WTC11 (cell line): ENCODE results near the gene SEC23IP. TPM values are rescaled to one million over a fixed set of nuclear protein-coding genes. Genes with fewer than 3 reads are reported as not detected.

Source experiments
- ATAC-seq: fragments of 200-7000 bp; cut with Tn5 transposase; 2 replicates; pipeline ENCODE4 v1.10.0; 2021; ENCODE audit warnings: mild to moderate bottlenecking, moderate library complexity
- CTCF ChIA-PET: fragments of 300-600 bp; sonication (Branson Sonifier 250); formaldehyde crosslinking; loops from one replicate; lab custom pipeline; 2021; ENCODE audit warnings: antibody characterized with exemption; lab: Charles Lee
- POLR2A ChIA-PET: fragments of 350-600 bp; sonication (Branson Sonifier 250); formaldehyde crosslinking; loops from one replicate; lab custom pipeline; 2021; ENCODE audit warnings: antibody characterized with exemption; lab: Charles Lee
- DNase-seq: peaks from one replicate; pipeline ENCODE4 v3.0.0; 2021; ENCODE audit warnings: low spot score
- H3K27ac Mint-ChIP-seq: 2 replicates; pipeline ENCODE4 v1.8.0; 2021; ENCODE audit warnings: mixed read lengths
- H3K27me3 Mint-ChIP-seq: 2 replicates; pipeline ENCODE4 v1.8.0; 2021; ENCODE audit warnings: low read depth, mild to moderate bottlenecking, moderate library complexity, mixed read lengths
- H3K36me3 Mint-ChIP-seq: 2 replicates; pipeline ENCODE4 v1.8.0; 2021; ENCODE audit warnings: mixed read lengths
- H3K4me1 Mint-ChIP-seq: 2 replicates; pipeline ENCODE4 v1.8.0; 2022; ENCODE audit warnings: mixed read lengths
- H3K4me3 Mint-ChIP-seq: 2 replicates; pipeline ENCODE4 v1.8.0; 2021; ENCODE audit warnings: mild to moderate bottlenecking, moderate library complexity, mixed read lengths
- H3K9me3 Mint-ChIP-seq: 2 replicates; pipeline ENCODE4 v1.8.0; 2021; ENCODE audit warnings: mixed read lengths
- AR ChIP-seq: fragments of 250-450 bp; sonication (Bioruptor Pico); IDR thresholded peaks from 2 replicates; pipeline ENCODE4 v1.9.0; 2021; ENCODE audit warnings: mild to moderate bottlenecking
- ATF1 ChIP-seq: sonication (generic); formaldehyde crosslinking; IDR thresholded peaks from 2 replicates; pipeline ENCODE4 v1.8.1; 2023; ENCODE audit warnings: mild to moderate bottlenecking, moderate library complexity, missing genetic modification reagents
- ATF2 ChIP-seq: sonication (generic); formaldehyde crosslinking; IDR thresholded peaks from 2 replicates; pipeline ENCODE4 v1.8.1; 2022; ENCODE audit warnings: low read depth, missing genetic modification reagents, borderline replicate concordance
- CDX4 ChIP-seq: fragments of 250-450 bp; sonication (Bioruptor Pico); IDR thresholded peaks from 2 replicates; pipeline ENCODE4 v1.9.0; 2021; ENCODE audit warnings: moderate library complexity, mild to moderate bottlenecking, inconsistent platforms, borderline replicate concordance
- CREB1 ChIP-seq: sonication (generic); formaldehyde crosslinking; IDR thresholded peaks from 2 replicates; pipeline ENCODE4 v1.8.0; 2023; ENCODE audit warnings: mild to moderate bottlenecking, missing genetic modification reagents
- E2F5 ChIP-seq: sonication (generic); formaldehyde crosslinking; IDR thresholded peaks from 2 replicates; pipeline ENCODE4 v1.8.1; 2022; ENCODE audit warnings: mild to moderate bottlenecking, moderate library complexity, missing genetic modification reagents
- FOXK1 ChIP-seq: sonication (generic); formaldehyde crosslinking; IDR thresholded peaks from 2 replicates; pipeline ENCODE4 v1.8.0; 2022; ENCODE audit warnings: mild to moderate bottlenecking, moderate library complexity, missing genetic modification reagents
- FOXP4 ChIP-seq: sonication (generic); formaldehyde crosslinking; IDR thresholded peaks from 2 replicates; pipeline ENCODE4 v1.8.0; 2022; ENCODE audit warnings: mild to moderate bottlenecking, missing genetic modification reagents
- JAZF1 ChIP-seq: fragments of 250-450 bp; sonication (Bioruptor Pico); IDR thresholded peaks from 2 replicates; pipeline ENCODE4 v1.9.0; 2021; ENCODE audit warnings: moderate library complexity, mild to moderate bottlenecking, inconsistent platforms
- NFYB ChIP-seq: sonication (generic); formaldehyde crosslinking; conservative IDR thresholded peaks from 2 replicates; pipeline ENCODE4 v1.8.0; 2022; ENCODE audit warnings: low read depth, missing genetic modification reagents
- NR3C1 ChIP-seq: sonication (generic); formaldehyde crosslinking; conservative IDR thresholded peaks from 2 replicates; pipeline ENCODE4 v1.8.1; 2023; ENCODE audit warnings: low read depth, mild to moderate bottlenecking, missing genetic modification reagents
- OVOL2 ChIP-seq: fragments of 250-450 bp; sonication (Bioruptor Pico); IDR thresholded peaks from 2 replicates; pipeline ENCODE4 v1.9.0; 2021; ENCODE audit warnings: mild to moderate bottlenecking, borderline replicate concordance
- PREB ChIP-seq: sonication (generic); formaldehyde crosslinking; IDR thresholded peaks from 2 replicates; pipeline ENCODE4 v1.8.1; 2022; ENCODE audit warnings: mild to moderate bottlenecking, missing genetic modification reagents, moderate library complexity, borderline replicate concordance
- TP53 ChIP-seq: sonication (generic); formaldehyde crosslinking; IDR thresholded peaks from 2 replicates; pipeline ENCODE4 v1.8.1; 2023; ENCODE audit warnings: mild to moderate bottlenecking, missing genetic modification reagents
- ZBTB21 ChIP-seq: sonication (generic); formaldehyde crosslinking; IDR thresholded peaks from 2 replicates; pipeline ENCODE4 v1.8.1; 2023; ENCODE audit warnings: mild to moderate bottlenecking, missing genetic modification reagents, borderline replicate concordance
- ZNF263 ChIP-seq: sonication (generic); formaldehyde crosslinking; IDR thresholded peaks from 2 replicates; pipeline ENCODE4 v1.8.1; 2022; ENCODE audit warnings: low read depth, mild to moderate bottlenecking, moderate library complexity, missing genetic modification reagents
- ZNF317 ChIP-seq: sonication (generic); formaldehyde crosslinking; IDR thresholded peaks from 2 replicates; pipeline ENCODE4 v1.8.1; 2023; ENCODE audit warnings: low read depth, mild to moderate bottlenecking, moderate library complexity, missing genetic modification reagents, borderline replicate concordance
- ZNF423 ChIP-seq: fragments of 250-450 bp; sonication (Bioruptor Pico); IDR thresholded peaks from 2 replicates; pipeline ENCODE4 v2.1.2; 2022; ENCODE audit warnings: mild to moderate bottlenecking, moderate library complexity
- ZNF671 ChIP-seq: fragments of 250-450 bp; sonication (Bioruptor Pico); IDR thresholded peaks from 2 replicates; pipeline ENCODE4 v1.8.0; 2021; ENCODE audit warnings: mild to moderate bottlenecking
- total RNA-seq: library from RNA; stranded (reverse); gene quantifications from 3 replicates; pipeline ENCODE4 v1.2.3, GENCODE V29; 2021
- TF ChIP-seq, protein P1 (sequence below): sonication (generic); formaldehyde crosslinking; IDR thresholded peaks from 2 replicates; pipeline ENCODE4 v1.8.1; 2022; ENCODE audit warnings: low read depth, mild to moderate bottlenecking, moderate library complexity, missing genetic modification reagents, borderline replicate concordance
- TF ChIP-seq, protein P2 (sequence below): sonication (generic); formaldehyde crosslinking; IDR thresholded peaks from 2 replicates; pipeline ENCODE4 v1.8.1; 2022; ENCODE audit warnings: missing genetic modification reagents, borderline replicate concordance

Gene SEC23IP
- total RNA-seq, 1 experiment from 2014 or later = 82.3 TPM

- H3K27me3 Mint-ChIP-seq = no peaks in the 10 kb centered on the region
- no peaks in the 10 kb centered on the region for H3K9me3 Mint-ChIP-seq
- no peak overlapping the region for H3K27ac Mint-ChIP-seq
- TF ChIP-seq ATF2 (no peak), ZNF423 (no peak), AR (CRISPR knock-in tag) (no peak), ZBTB21 (no peak), PREB (no peak), ZNF317 (CRISPR knock-in tag) (no peak), FOXP4 (no peak), FOXK1 (CRISPR knock-in tag) (no peak)
- TF ChIP-seq, protein P1, sequence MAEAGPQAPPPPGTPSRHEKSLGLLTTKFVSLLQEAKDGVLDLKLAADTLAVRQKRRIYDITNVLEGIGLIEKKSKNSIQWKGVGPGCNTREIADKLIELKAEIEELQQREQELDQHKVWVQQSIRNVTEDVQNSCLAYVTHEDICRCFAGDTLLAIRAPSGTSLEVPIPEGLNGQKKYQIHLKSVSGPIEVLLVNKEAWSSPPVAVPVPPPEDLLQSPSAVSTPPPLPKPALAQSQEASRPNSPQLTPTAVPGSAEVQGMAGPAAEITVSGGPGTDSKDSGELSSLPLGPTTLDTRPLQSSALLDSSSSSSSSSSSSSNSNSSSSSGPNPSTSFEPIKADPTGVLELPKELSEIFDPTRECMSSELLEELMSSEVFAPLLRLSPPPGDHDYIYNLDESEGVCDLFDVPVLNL (CRISPR knock-in tag) = no peak
- TF ChIP-seq, protein P2, sequence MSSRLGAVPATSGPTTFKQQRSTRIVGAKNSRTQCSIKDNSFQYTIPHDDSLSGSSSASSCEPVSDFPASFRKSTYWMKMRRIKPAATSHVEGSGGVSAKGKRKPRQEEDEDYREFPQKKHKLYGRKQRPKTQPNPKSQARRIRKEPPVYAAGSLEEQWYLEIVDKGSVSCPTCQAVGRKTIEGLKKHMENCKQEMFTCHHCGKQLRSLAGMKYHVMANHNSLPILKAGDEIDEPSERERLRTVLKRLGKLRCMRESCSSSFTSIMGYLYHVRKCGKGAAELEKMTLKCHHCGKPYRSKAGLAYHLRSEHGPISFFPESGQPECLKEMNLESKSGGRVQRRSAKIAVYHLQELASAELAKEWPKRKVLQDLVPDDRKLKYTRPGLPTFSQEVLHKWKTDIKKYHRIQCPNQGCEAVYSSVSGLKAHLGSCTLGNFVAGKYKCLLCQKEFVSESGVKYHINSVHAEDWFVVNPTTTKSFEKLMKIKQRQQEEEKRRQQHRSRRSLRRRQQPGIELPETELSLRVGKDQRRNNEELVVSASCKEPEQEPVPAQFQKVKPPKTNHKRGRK (CRISPR knock-in tag) = no peak
- peaks cover 7% of the 10 kb centered on the region for H3K4me1 Mint-ChIP-seq
- peaks cover 52% of the 10 kb centered on the region for H3K36me3 Mint-ChIP-seq
- POLR2A ChIA-PET = no interaction called here
- H3K4me3 Mint-ChIP-seq = no peak overlapping the region
- ATAC-seq (no peak), DNase-seq (no peak)
- CTCF ChIA-PET = no interaction called here
Observed at GRCh38 chr10:119898577-119898976, 6.0 kb downstream of the SEC23IP start.

DNA sequence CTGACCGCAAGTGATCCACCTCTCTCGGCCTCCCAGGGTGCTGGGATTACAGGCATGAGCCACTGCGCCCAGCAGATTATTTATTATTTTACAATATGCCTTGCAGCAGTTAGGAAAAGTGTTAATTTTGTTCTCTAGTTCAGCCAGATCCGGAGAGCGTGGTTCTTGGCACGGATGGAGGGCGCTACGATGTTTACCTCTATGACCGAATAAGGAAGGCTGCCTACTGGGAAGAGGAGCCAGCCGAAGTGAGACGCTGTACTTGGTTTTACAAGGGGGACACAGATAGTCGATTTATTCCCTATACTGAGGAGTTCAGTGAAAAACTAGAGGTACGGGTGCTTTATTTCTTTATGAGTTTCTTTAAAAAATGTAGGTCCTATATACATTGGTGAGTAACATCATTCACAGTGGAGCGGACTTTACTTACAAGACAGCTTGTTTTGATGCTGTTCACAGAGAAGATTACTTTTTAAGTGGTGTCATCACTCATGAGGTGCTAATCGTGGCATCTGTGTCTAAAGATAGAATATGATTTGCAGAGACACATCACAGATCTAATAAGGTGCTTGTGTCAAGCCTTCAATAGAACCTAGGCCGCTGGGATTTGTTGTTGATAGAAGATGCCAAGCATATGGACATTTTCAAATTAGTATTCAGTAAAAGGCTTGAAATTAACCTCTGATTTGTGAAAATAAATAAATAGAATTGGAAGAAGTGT lies 11.6 kb downstream of the SEC23IP start:
- H3K36me3 Mint-ChIP-seq = peaks cover 54% of the 10 kb centered on the region
- ATAC-seq = no peak
- H3K27me3 Mint-ChIP-seq = no peaks in the 10 kb centered on the region; the same call in 1 of the 2 replicates
- no peaks in the 10 kb centered on the region for H3K4me1 Mint-ChIP-seq
- no peak for DNase-seq
- no peak overlapping the region for H3K27ac Mint-ChIP-seq
- POLR2A ChIA-PET = no interaction called here
- no peaks in the 10 kb centered on the region for H3K9me3 Mint-ChIP-seq
- H3K4me3 Mint-ChIP-seq = no peak overlapping the region
- CTCF ChIA-PET = no interaction called here
- TF ChIP-seq OVOL2 (CRISPR knock-in tag) (no peak), ATF1 (CRISPR knock-in tag) (no peak), ZNF263 (CRISPR knock-in tag) (no peak), TP53 (no peak), NR3C1 (CRISPR knock-in tag) (no peak), CREB1 (no peak), JAZF1 (CRISPR knock-in tag) (no peak), NFYB (CRISPR knock-in tag) (no peak), E2F5 (CRISPR knock-in tag) (no peak), ATF2 (no peak), ZNF671 (no peak), CDX4 (CRISPR knock-in tag) (no peak)
